Measurements from ENCODE around the gene TMEM37.

The TMEM37 gene

GRCh38 chr2:119431155-119431975 lies at the start of gene TMEM37:
TSS of gene TMEM37 (plus strand) at chr2:119431854. CDS start at chr2:119431904, 50 bp downstream.
- TF ChIP-seq CTCF (IDR thresholded peaks at IDR 0.05; ENCODE audit: low read depth, low read length) (no peak), POLR2A (IDR thresholded peaks at IDR 0.05; ENCODE audit: extremely low read depth, insufficient read length) (no peak), MAX (IDR thresholded peaks at IDR 0.05; ENCODE audit: low read depth, low read length) (no peak), MYC (IDR thresholded peaks at IDR 0.05; ENCODE audit: low read depth, low read length) (no peak)
- DNase-seq (ENCODE audit: low read depth), result peak; percentile 93
- H3K4me3 ChIP-seq (ENCODE audit: low read depth, low read length), result peak within 1 kb of the TSS; percentile 45

GRCh38 chr2:119383410-119384140 lies 48.1 kb upstream of the TMEM37 start:
- TF ChIP-seq MAX (IDR thresholded peaks at IDR 0.05; ENCODE audit: low read depth, low read length) (no peak), CTCF (IDR thresholded peaks at IDR 0.05; ENCODE audit: low read depth, low read length) (no peak)
- no peak for DNase-seq (ENCODE audit: low read depth)
- no peak overlapping the region for H3K4me3 ChIP-seq (ENCODE audit: low read depth, low read length)

GRCh38 chr2:119384971-119385370 lies 46.7 kb upstream of the TMEM37 start:
- no peak overlapping the region for H3K4me3 ChIP-seq (ENCODE audit: low read depth, low read length)
- TF ChIP-seq CTCF (IDR thresholded peaks at IDR 0.05; ENCODE audit: low read depth, low read length), result no peak
- no peak for TF ChIP-seq MAX (IDR thresholded peaks at IDR 0.05; ENCODE audit: low read depth, low read length)
- no peak for TF ChIP-seq POLR2A (IDR thresholded peaks at IDR 0.05; ENCODE audit: extremely low read depth, insufficient read length)
- TF ChIP-seq MYC (IDR thresholded peaks at IDR 0.05; ENCODE audit: low read depth, low read length), result no peak
- DNase-seq (ENCODE audit: low read depth), result no peak

GRCh38 chr2:119385466-119385865 lies 46.2 kb upstream of the TMEM37 start:
- H3K4me3 ChIP-seq (ENCODE audit: low read depth, low read length), result no peak overlapping the region
- no peak for DNase-seq (ENCODE audit: low read depth)
- TF ChIP-seq CTCF (IDR thresholded peaks at IDR 0.05; ENCODE audit: low read depth, low read length), result no peak
- no peak for TF ChIP-seq MYC (IDR thresholded peaks at IDR 0.05; ENCODE audit: low read depth, low read length)
- no peak for TF ChIP-seq MAX (IDR thresholded peaks at IDR 0.05; ENCODE audit: low read depth, low read length)
- no peak for TF ChIP-seq POLR2A (IDR thresholded peaks at IDR 0.05; ENCODE audit: extremely low read depth, insufficient read length)

- TF ChIP-seq MAX (IDR thresholded peaks at IDR 0.05; ENCODE audit: low read depth, low read length), result peak; percentile 58; the same call in 1 of the 2 replicates
- TF ChIP-seq CTCF (IDR thresholded peaks at IDR 0.05; ENCODE audit: low read depth, low read length), result peak; percentile 48
- peak; percentile 61 for TF ChIP-seq MYC (IDR thresholded peaks at IDR 0.05; ENCODE audit: low read depth, low read length)
- TF ChIP-seq POLR2A (IDR thresholded peaks at IDR 0.05; ENCODE audit: extremely low read depth, insufficient read length), result no peak
- peak; percentile 94 for DNase-seq (ENCODE audit: low read depth)
- H3K4me3 ChIP-seq (ENCODE audit: low read depth, low read length), result peak overlapping the region; percentile 23
Observed at GRCh38 chr2:119387381-119388129, 44.1 kb upstream of the TMEM37 start.

Measured in NB4 (cell line).